Spleen (tissue), 11 donors: ENCODE results near the gene PCP2. TPM values are rescaled to one million over a fixed set of nuclear protein-coding genes. Genes with fewer than 3 reads are reported as not detected.

ENCODE experiments used
- DNase-seq: peaks from one replicate; pipeline ENCODE4 v3.0.0-alpha.2; 2020
- H3K27ac ChIP-seq, 8 donors: fragments of 200-600 bp; sonication (generic) in 7 of 8; 1 replicate in 4 of 8; 2 replicates in 4 of 8; pipeline versions ENCODE4 v1.5.0 to v1.8.0; 2016 to 2021; ENCODE audit warnings: inconsistent platforms in 4 of 8, mild to moderate bottlenecking in 4 of 8, moderate library complexity in 1 of 8
- H3K27me3 ChIP-seq, 7 donors: fragments of 200-600 bp; sonication (generic) in 6 of 7; replicated peaks in 1 of 7; 1 replicate in 4 of 7; 2 replicates in 3 of 7; pipeline versions ENCODE4 v1.5.0 to v1.8.0; 2016 to 2021; ENCODE audit warnings: inconsistent platforms in 3 of 7, mild to moderate bottlenecking in 1 of 7
- H3K36me3 ChIP-seq, 6 donors: fragments of 200-600 bp; sonication (generic) in 5 of 6; 1 replicate in 4 of 6; 2 replicates in 2 of 6; pipeline versions ENCODE4 v1.5.0 to v1.8.0; 2016 to 2021; ENCODE audit warnings: inconsistent platforms in 2 of 6
- H3K4me1 ChIP-seq, 6 donors: fragments of 200-600 bp; sonication (generic) in 5 of 6; 1 replicate in 3 of 6; 2 replicates in 3 of 6; pipeline versions ENCODE4 v1.5.0 to v1.8.0; 2016 to 2021; ENCODE audit warnings: inconsistent platforms in 3 of 6
- H3K4me3 ChIP-seq, 8 donors: fragments of 200-600 bp; sonication (generic) in 7 of 8; 1 replicate in 4 of 8; 2 replicates in 4 of 8; pipeline versions ENCODE4 v1.5.0 to v1.8.0; 2016 to 2021; ENCODE audit warnings: inconsistent platforms in 4 of 8, mild to moderate bottlenecking in 4 of 8, moderate library complexity in 2 of 8
- H3K9me3 ChIP-seq, 8 donors: fragments of 200-600 bp; sonication (generic) in 7 of 8; 1 replicate in 4 of 8; 2 replicates in 4 of 8; pipeline versions ENCODE4 v1.5.0 to v1.8.0; 2016 to 2021; ENCODE audit warnings: inconsistent platforms in 4 of 8
- CTCF ChIP-seq, 11 experiments: fragments of 200-600 bp in 7 of 11; fragments of 450-650 bp in 4 of 11; sonication (generic) in 4 of 11; IDR thresholded peaks in 8 of 11; conservative IDR thresholded peaks in 3 of 11; 1 replicate in 7 of 11; 2 replicates in 4 of 11; pipeline versions ENCODE4 v1.4.0 to v1.8.0; 2016 to 2021; ENCODE audit warnings: antibody characterized with exemption in 11 of 11, inconsistent platforms in 4 of 11, mild to moderate bottlenecking in 1 of 11
- POLR2A ChIP-seq, 3 donors: fragments of 450-650 bp; IDR thresholded peaks; one replicate each; pipeline ENCODE4 v1.5.1; 2017; ENCODE audit warnings: antibody characterized with exemption in 3 of 3, mild to moderate bottlenecking in 1 of 3
- POLR2AphosphoS5 ChIP-seq, 3 donors: sonication (generic); formaldehyde crosslinking; IDR thresholded peaks; one replicate each; pipeline ENCODE4 v1.5.1; 2017; ENCODE audit warnings: antibody characterized with exemption in 3 of 3
- WGBS, 5 donors: extraction: QIAGEN DNeasy Blood & Tissue Kit in 3 of 5; methylation state at CpG; one replicate each; pipeline versions ENCODE4 v1.1.5 to v1.1.7; 2013 to 2018; 5-methylcytosine and 5-hydroxymethylcytosine counted together
- intact Hi-C: fragments of 100-400 bp; cut with DNase I; formaldehyde crosslinking; loops from one replicate; pipeline ENCODE4 v1.15.0; 2023; ENCODE audit warnings: low total_unique reads
- polyA plus RNA-seq, 3 donors: library from polyadenylated mRNA; stranded (reverse); fragments of 200-250 nt; gene quantifications; one replicate each; pipeline ENCODE4 v1.2.1, GENCODE V29; 2013
- total RNA-seq, 7 donors: library from RNA; depleted of rRNA in 3 of 7; stranded (reverse); fragments of >200 nt in 3 of 7; fragmentation: NEBNext Ultra II Directional in 4 of 7; extraction: Animal tissue kit (Norgen Biotek cat#: 25700) in 4 of 7; gene quantifications; one replicate each; pipeline versions ENCODE4 v1.1.0 to v1.2.1, GENCODE V29; 2016 to 2021
- donor health status: healthy with polysubstance abuse.
- donor health status: DM: no; HTN: no; CAD: no; lungs with moderate emphysema.
- donor health status: DM: no; HTN: no; CAD: no.
- donor health status: Bipolar disorder and iron deficiency.
- donor health status: healthy.
- donor health status: DM: no; HTN: no; CAD: no.
- donor health status: DM: yes; HTN: yes; CAD: no.

PCP2 gene
- total and polyA plus RNA-seq, 10 donors: 1.5 to 5.9 (median 2.5) TPM; not detected in 1

- peaks cover 0 to 66% (median 24%) of the 10 kb centered on the region in 6 donors for H3K4me1 ChIP-seq
- intact Hi-C loops: no loop called here
- 52 to 60% (median 54%) methylated on average over 20 to 21 of the region's 21 CpGs for WGBS, 5 donors
- DNase-seq: peak; percentile 91
- H3K36me3 ChIP-seq: no peaks in the 10 kb centered on the region
- H3K27ac ChIP-seq: peak overlapping the region in 6 of 8 donors; percentile 22 to 98 (median 81)
- peak overlapping the region in 1 of 8 donors; percentile 22 for H3K4me3 ChIP-seq
- TF ChIP-seq POLR2A (IDR thresholded peaks at IDR 0.05) (no peak), CTCF (IDR thresholded peaks at IDR 0.05 in 8 of 11, conservative IDR thresholded peaks at IDR 0.05 in 3 of 11) (no peak), POLR2AphosphoS5 (IDR thresholded peaks at IDR 0.05) (no peak)
- peaks cover 0 to 77% (median 24%) of the 10 kb centered on the region in 7 donors for H3K27me3 ChIP-seq
- peaks cover 0 to 5% (median 0%) of the 10 kb centered on the region in 8 donors for H3K9me3 ChIP-seq
These were observed 40.8 kb upstream of the PCP2 start for GRCh38 chr19:7674010-7675005.

GRCh38 chr19:7672522-7672921, 39.0 kb upstream of the PCP2 start:
- H3K27ac ChIP-seq: peak overlapping the region in 3 of 8 donors; percentile 85 to 98 (median 98)
- peaks cover 0 to 59% (median 20%) of the 10 kb centered on the region in 6 donors for H3K4me1 ChIP-seq
- 55 to 76% (median 62%) methylated on average over 8 to 9 of the region's 9 CpGs for WGBS, 5 donors
- no peak for DNase-seq
- H3K9me3 ChIP-seq: peaks cover 0 to 5% (median 0%) of the 10 kb centered on the region in 8 donors
- peaks cover 0 to 75% (median 25%) of the 10 kb centered on the region in 7 donors for H3K27me3 ChIP-seq
- no peak overlapping the region for H3K4me3 ChIP-seq
- intact Hi-C loops: no loop called here
- no peaks in the 10 kb centered on the region for H3K36me3 ChIP-seq
- TF ChIP-seq CTCF (IDR thresholded peaks at IDR 0.05 in 8 of 11, conservative IDR thresholded peaks at IDR 0.05 in 3 of 11): no peak
- TF ChIP-seq POLR2A (IDR thresholded peaks at IDR 0.05): no peak
- no peak for TF ChIP-seq POLR2AphosphoS5 (IDR thresholded peaks at IDR 0.05)

- WGBS, 5 donors: 42 to 62% (median 50%) methylated on average over 9 of the region's 9 CpGs
- H3K27ac ChIP-seq: peak overlapping the region in 4 of 8 donors; percentile 58 to 78 (median 72)
These were observed 37.3 kb upstream of the PCP2 start for GRCh38 chr19:7670790-7671189.

More at GRCh38 chr19:7670790-7671189, 37.3 kb upstream of the PCP2 start:
- Histone ChIP-seq H3K36me3 (no peaks in the 10 kb centered on the region), H3K4me1 (peaks cover 0 to 43% (median 9%) of the 10 kb centered on the region in 6 donors), H3K27me3 (peaks cover 0 to 58% (median 17%) of the 10 kb centered on the region in 7 donors), H3K4me3 (peak overlapping the region in 2 of 8 donors; percentile 8 to 55), H3K9me3 (peaks cover 0 to 5% (median 0%) of the 10 kb centered on the region in 8 donors)
- intact Hi-C loops: no loop called here
- DNase-seq: no peak
- TF ChIP-seq POLR2AphosphoS5 (IDR thresholded peaks at IDR 0.05) (no peak), POLR2A (IDR thresholded peaks at IDR 0.05) (no peak), CTCF (IDR thresholded peaks at IDR 0.05 in 8 of 11, conservative IDR thresholded peaks at IDR 0.05 in 3 of 11) (no peak)
